PC-9 (cell line): ENCODE results near the gene CRYL1. TPM values are rescaled to one million over a fixed set of nuclear protein-coding genes. Genes with fewer than 3 reads are reported as not detected.
A peak's percentile ranks its signal among the peaks of the same experiment; 100 is the strongest.

Experiments used
- BruUV-seq: library from RNA; stranded (reverse); fragments of 400-500 nt; replicated peaks from 2 replicates; lab custom pipeline; 2021; lab: Mats Ljungman, UMichigan
- CTCF ChIA-PET: fragments of 300-600 bp; sonication (Branson Sonifier 250); formaldehyde crosslinking; loops from one replicate; lab custom pipeline; 2022; ENCODE audit warnings: antibody characterized with exemption; lab: Charles Lee
- POLR2A ChIA-PET: fragments of 300-600 bp; sonication (Branson Sonifier 250); formaldehyde crosslinking; loops from one replicate; lab custom pipeline; 2022; ENCODE audit warnings: antibody characterized with exemption; ENCODE audit not compliant: unreplicated experiment; lab: Charles Lee
- DNase-seq, 2 experiments: peaks; one replicate each; pipeline versions ENCODE4 v3.0.0 to v3.0.0-alpha.2; 2015 to 2022; ENCODE audit warnings: mixed read lengths in 1 of 2
- H2AFZ ChIP-seq: fragments of 200-600 bp; sonication (generic); 2 replicates; pipeline ENCODE4 v1.8.1; 2017; ENCODE audit warnings: antibody characterized with exemption
- H3F3A ChIP-seq: fragments of 200-600 bp; sonication (generic); 2 replicates; pipeline ENCODE4 v1.8.1; 2017; ENCODE audit warnings: antibody characterized with exemption, mild to moderate bottlenecking, low read depth; ENCODE audit not compliant: insufficient read depth
- H3K27ac ChIP-seq: fragments of 200-600 bp; sonication (generic); 2 replicates; pipeline ENCODE4 v1.6.1; 2016; ENCODE audit warnings: mixed run types
- H3K27me3 ChIP-seq: fragments of 200-600 bp; sonication (generic); 2 replicates; pipeline ENCODE4 v1.6.1; 2016; ENCODE audit warnings: low read depth, mixed run types; ENCODE audit not compliant: insufficient read depth
- H3K36me3 ChIP-seq: fragments of 200-600 bp; sonication (generic); 2 replicates; pipeline ENCODE4 v1.6.1; 2016; ENCODE audit warnings: low read depth, mixed run types
- H3K4me1 ChIP-seq: fragments of 200-600 bp; sonication (generic); replicated peaks from 2 replicates; pipeline ENCODE4 v1.6.1; 2016; ENCODE audit warnings: mixed run types; ENCODE audit not compliant: insufficient read depth
- H3K4me2 ChIP-seq: fragments of 200-600 bp; sonication (generic); 2 replicates; pipeline ENCODE4 v1.6.1; 2017; ENCODE audit warnings: mixed run types
- H3K4me3 ChIP-seq: fragments of 200-600 bp; sonication (generic); 2 replicates; pipeline ENCODE4 v1.6.1; 2016; ENCODE audit warnings: mixed run types
- H3K79me2 ChIP-seq: fragments of 200-600 bp; sonication (generic); 2 replicates; pipeline ENCODE4 v1.6.1; 2017; ENCODE audit warnings: low read depth, mixed run types
- H3K9me2 ChIP-seq: fragments of 200-600 bp; sonication (generic); 2 replicates; pipeline ENCODE4 v1.8.1; 2017; ENCODE audit warnings: mild to moderate bottlenecking; ENCODE audit not compliant: insufficient read depth
- H3K9me3 ChIP-seq: fragments of 200-600 bp; sonication (generic); 2 replicates; pipeline ENCODE4 v1.8.1; 2016; ENCODE audit warnings: low read depth; ENCODE audit not compliant: insufficient read depth
- H4K20me1 ChIP-seq: fragments of 200-600 bp; sonication (generic); 2 replicates; pipeline ENCODE4 v1.8.1; 2017; ENCODE audit not compliant: insufficient read depth
- EZH2 ChIP-seq: fragments of 200-600 bp; sonication (generic); IDR thresholded peaks from 2 replicates; pipeline ENCODE4 v1.8.0; 2017; ENCODE audit warnings: antibody characterized with exemption, low read depth
- intact Hi-C: fragments of 100-400 bp; cut with micrococcal nuclease; formaldehyde crosslinking; loops from one replicate; pipeline ENCODE4 v1.10.0; 2022; ENCODE audit not compliant: unreplicated experiment
- total RNA-seq: library from RNA; stranded (reverse); gene quantifications from 2 replicates; pipeline ENCODE4 v1.2.3, GENCODE V29; 2021
- TF ChIP-seq, protein P1 (sequence below): fragments of 200-600 bp; sonication (generic); conservative IDR thresholded peaks from 2 replicates; pipeline ENCODE4 v1.6.1; 2017; ENCODE audit warnings: mixed run types, antibody characterized with exemption, mild to moderate bottlenecking, moderate library complexity

Gene CRYL1
- total RNA-seq, 1 experiment from 2014 or later: 8.7 TPM

DNA sequence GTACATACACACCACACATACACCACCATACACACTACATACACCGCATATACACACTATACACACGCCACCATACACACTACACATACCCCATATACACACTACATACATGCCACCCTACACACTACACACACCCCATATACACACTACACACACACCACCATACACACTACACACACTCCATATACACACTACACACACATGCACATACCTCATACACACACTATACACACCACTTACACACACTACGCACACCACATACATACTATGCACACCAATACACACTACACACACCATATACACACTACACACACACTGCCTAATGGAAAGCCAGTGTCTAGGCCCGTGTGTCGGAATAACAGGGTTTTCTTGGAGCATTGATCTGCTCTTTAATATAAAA is 27.5 kb downstream of the CRYL1 start:
- no peak for TF ChIP-seq EZH2
- TF ChIP-seq, protein P1, sequence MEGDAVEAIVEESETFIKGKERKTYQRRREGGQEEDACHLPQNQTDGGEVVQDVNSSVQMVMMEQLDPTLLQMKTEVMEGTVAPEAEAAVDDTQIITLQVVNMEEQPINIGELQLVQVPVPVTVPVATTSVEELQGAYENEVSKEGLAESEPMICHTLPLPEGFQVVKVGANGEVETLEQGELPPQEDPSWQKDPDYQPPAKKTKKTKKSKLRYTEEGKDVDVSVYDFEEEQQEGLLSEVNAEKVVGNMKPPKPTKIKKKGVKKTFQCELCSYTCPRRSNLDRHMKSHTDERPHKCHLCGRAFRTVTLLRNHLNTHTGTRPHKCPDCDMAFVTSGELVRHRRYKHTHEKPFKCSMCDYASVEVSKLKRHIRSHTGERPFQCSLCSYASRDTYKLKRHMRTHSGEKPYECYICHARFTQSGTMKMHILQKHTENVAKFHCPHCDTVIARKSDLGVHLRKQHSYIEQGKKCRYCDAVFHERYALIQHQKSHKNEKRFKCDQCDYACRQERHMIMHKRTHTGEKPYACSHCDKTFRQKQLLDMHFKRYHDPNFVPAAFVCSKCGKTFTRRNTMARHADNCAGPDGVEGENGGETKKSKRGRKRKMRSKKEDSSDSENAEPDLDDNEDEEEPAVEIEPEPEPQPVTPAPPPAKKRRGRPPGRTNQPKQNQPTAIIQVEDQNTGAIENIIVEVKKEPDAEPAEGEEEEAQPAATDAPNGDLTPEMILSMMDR: no peak
- no peaks in the 10 kb centered on the region for H3F3A ChIP-seq
- no peaks in the 10 kb centered on the region for H4K20me1 ChIP-seq
- ChIA-PET POLR2A (no interaction called here), CTCF (interaction anchor here (0.5 kb wide), 1 partner anchor 682 kb away, joined by 3 read pairs; no protein-coding TSS in a partner anchor)
- H3K9me3 ChIP-seq: no peaks in the 10 kb centered on the region
- no peaks in the 10 kb centered on the region for H3K9me2 ChIP-seq
- intact Hi-C loops: loop anchor here (5.0 to 10.0 kb wide), 3 partner anchors 214 to 979 kb away; no protein-coding TSS in a partner anchor
- H2AFZ ChIP-seq: no peak overlapping the region
- DNase-seq: no peak
- H3K27ac ChIP-seq: no peak overlapping the region
- no peaks in the 10 kb centered on the region for H3K27me3 ChIP-seq
- no peaks in the 10 kb centered on the region for H3K36me3 ChIP-seq
- H3K4me1 ChIP-seq: no peaks in the 10 kb centered on the region
- BruUV-seq: no TSS peak
- H3K4me3 ChIP-seq: no peak overlapping the region
- H3K4me2 ChIP-seq: no peak overlapping the region
- H3K79me2 ChIP-seq: no peaks in the 10 kb centered on the region

DNA sequence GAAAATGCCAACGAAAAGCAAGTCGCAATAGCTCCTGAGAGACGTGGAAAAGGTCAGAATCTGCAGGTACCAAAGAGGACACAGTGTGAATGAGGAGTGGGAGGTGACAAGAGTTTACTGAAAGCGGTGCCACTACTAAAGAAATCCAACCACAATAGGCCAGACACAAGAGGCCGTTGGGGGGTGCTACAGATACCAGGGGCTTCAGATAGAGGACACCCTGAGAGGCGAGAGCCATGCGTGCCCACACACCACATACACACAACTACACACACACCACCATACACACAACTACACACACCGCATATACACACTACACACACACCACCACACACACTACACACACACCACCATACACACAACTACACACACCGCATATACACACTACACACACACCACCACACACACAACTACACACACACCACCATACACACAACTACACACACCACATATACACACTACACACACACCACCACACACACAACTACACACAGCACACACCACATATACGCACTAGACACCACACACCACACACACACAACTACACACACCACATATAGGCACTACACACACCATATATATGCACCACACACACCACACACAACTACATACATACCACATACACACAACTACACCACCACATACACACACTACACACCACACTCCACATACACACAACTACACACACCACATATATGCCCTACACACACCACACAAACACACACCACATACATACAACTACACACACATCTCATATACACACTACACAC is 28.5 kb downstream of the CRYL1 start:
- BruUV-seq: no TSS peak
- TF ChIP-seq, protein P1: no peak
- TF ChIP-seq EZH2: no peak
- POLR2A ChIA-PET: no interaction called here
- no peaks in the 10 kb centered on the region for H3K36me3 ChIP-seq
- no peak overlapping the region for H3K4me3 ChIP-seq
- intact Hi-C loops: loop anchor here (5.0 to 10.0 kb wide), 3 partner anchors 215 to 980 kb away; no protein-coding TSS in a partner anchor
- no peaks in the 10 kb centered on the region for H3K9me3 ChIP-seq
- no peak overlapping the region for H3K4me2 ChIP-seq
- no peaks in the 10 kb centered on the region for H3K9me2 ChIP-seq
- H4K20me1 ChIP-seq: no peaks in the 10 kb centered on the region
- no peaks in the 10 kb centered on the region for H3K27me3 ChIP-seq
- no peaks in the 10 kb centered on the region for H3K79me2 ChIP-seq
- no peak for DNase-seq
- H3F3A ChIP-seq: 0 out of 2 replicates have a peak, but pooled peaks cover 3% of the 10 kb centered on the region
- no peaks in the 10 kb centered on the region for H3K4me1 ChIP-seq
- CTCF ChIA-PET: interaction anchor here (0.7 kb wide), 1 partner anchor 150 kb away, joined by 9 read pairs; no protein-coding TSS in a partner anchor
- H3K27ac ChIP-seq: no peak overlapping the region
- no peak overlapping the region for H2AFZ ChIP-seq

DNA sequence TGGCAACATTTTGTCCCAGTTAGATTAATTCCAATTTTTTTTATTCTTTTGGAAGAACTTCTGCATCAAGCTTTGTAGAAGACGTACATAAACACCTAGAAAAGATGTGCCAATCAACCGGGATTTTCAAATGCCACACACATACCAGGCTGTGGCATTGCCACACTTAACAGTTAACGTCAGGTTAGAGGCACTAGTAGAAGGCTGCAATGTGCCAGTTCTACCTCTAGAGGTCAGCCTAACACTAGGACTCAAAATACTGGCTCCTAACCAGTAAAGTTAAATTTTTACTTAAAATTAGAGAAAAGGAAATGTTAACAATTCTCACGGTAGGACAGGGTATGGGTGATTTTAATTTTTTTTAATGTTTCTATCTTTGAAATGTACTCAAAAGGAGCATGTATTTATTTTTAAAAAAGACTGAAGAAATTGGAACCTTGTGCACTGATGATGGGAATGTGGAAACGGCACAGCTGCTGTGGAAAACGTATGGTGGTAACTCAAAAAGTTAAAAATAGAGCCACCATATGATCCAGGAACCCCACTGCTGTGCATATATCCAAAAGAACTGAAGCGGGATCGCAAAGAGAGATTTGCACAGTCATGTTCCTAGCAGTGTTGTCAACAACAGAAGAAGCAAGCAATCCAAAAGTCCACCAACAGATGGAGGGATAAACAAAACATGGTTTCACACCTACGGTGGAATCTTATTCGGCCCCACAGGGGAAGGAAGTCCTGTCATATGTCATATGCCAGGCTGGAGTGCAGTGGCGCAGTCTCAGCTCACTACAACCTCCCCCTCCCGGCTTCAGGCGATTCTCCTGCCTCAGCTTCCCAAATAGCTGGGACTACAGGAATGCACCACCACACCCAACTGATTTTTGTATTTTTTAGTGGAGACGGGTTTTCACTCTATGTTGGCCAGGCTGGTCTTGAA is 30.3 kb downstream of the CRYL1 start:
- H4K20me1 ChIP-seq: no peaks in the 10 kb centered on the region
- no peaks in the 10 kb centered on the region for H3K9me3 ChIP-seq
- H2AFZ ChIP-seq: no peak overlapping the region
- no peak for TF ChIP-seq EZH2
- TF ChIP-seq, protein P1: peak; percentile 97
- intact Hi-C loops: loop anchor here (1.0 to 10.0 kb wide), 4 partner anchors 217 to 982 kb away; no protein-coding TSS in a partner anchor
- peak; percentile 41 to 69 for DNase-seq
- H3K4me2 ChIP-seq: peak overlapping the region; percentile 14; the same call in 1 of the 2 replicates
- no peaks in the 10 kb centered on the region for H3K9me2 ChIP-seq
- H3K4me1 ChIP-seq: no peaks in the 10 kb centered on the region
- H3K27me3 ChIP-seq: no peaks in the 10 kb centered on the region
- no peaks in the 10 kb centered on the region for H3K79me2 ChIP-seq
- 0 out of 2 replicates have a peak, but pooled peaks cover 3% of the 10 kb centered on the region for H3F3A ChIP-seq
- POLR2A ChIA-PET: no interaction called here
- no peaks in the 10 kb centered on the region for H3K36me3 ChIP-seq
- CTCF ChIA-PET: no interaction called here
- BruUV-seq: no TSS peak
- H3K4me3 ChIP-seq: no peak overlapping the region
- no peak overlapping the region for H3K27ac ChIP-seq
